Activated T-cell treated with anti-CD3 and anti-CD28 coated beads, Interleukin-2, amount 50 U/mL, for 24 hours (primary cell): ENCODE measurements around the gene GNG13.
"Not testable (repeated sequence)": the region's sequence is repeated elsewhere in the genome, so short reads cannot be mapped to it uniquely, and the experiment has no call there.

Experiments used
- DNase-seq: peaks from one replicate; pipeline ENCODE4 v3.0.0-alpha.2; 2020
- H3K27ac Mint-ChIP-seq: 2 replicates; pipeline ENCODE4 v1.8.0; 2020; ENCODE audit warnings: mild to moderate bottlenecking, mixed read lengths
- H3K27me3 Mint-ChIP-seq: 2 replicates; pipeline ENCODE4 v1.8.0; 2020; ENCODE audit warnings: mixed read lengths
- H3K36me3 Mint-ChIP-seq: 2 replicates; pipeline ENCODE4 v1.8.0; 2020; ENCODE audit warnings: low read depth, mixed read lengths
- H3K4me1 Mint-ChIP-seq: 2 replicates; pipeline ENCODE4 v1.8.0; 2020; ENCODE audit warnings: low read depth, mixed read lengths
- H3K4me3 Mint-ChIP-seq: 2 replicates; pipeline ENCODE4 v1.8.0; 2020; ENCODE audit warnings: mild to moderate bottlenecking, moderate library complexity, mixed read lengths
- H3K9me3 Mint-ChIP-seq: 2 replicates; pipeline ENCODE4 v1.8.0; 2020; ENCODE audit warnings: mixed read lengths

The GNG13 gene

DNA sequence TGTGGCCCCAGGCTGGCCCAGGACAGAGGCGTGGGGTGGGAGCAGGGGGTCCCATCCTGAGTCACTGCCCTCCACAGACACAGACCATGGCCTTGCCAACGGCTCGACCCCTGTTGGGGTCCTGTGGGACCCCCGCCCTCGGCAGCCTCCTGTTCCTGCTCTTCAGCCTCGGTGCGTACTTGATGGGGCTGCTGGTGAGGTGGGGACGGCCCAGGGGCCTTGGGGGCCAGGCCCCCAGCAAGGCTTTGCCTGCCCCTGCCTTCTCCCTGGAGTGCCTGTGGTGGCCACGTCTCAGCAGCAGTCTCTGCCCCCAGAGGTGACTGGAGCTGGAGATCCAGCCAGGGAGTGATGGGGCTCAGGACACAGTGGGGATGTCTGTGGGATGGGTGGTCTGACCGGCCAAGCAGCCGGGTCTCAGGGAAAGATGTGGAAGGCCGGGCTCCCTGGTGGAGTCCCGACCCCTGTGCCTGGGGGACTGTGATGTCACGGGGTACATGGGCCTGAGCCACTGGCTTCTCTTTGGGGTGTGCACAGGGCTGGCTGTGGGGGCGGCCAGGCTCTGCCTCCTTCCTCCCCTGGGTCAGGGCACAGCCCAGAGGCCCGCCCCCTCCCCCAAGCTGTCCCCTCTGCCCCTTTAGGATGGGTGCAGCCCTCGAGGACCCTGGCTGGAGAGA is 37.8 kb downstream of the GNG13 start:
- H3K4me3 Mint-ChIP-seq = no peak overlapping the region
- H3K9me3 Mint-ChIP-seq = no peaks in the 10 kb centered on the region
- no peaks in the 10 kb centered on the region for H3K4me1 Mint-ChIP-seq
- no peak overlapping the region for H3K27ac Mint-ChIP-seq
- no peaks in the 10 kb centered on the region for H3K27me3 Mint-ChIP-seq
- H3K36me3 Mint-ChIP-seq = no peaks in the 10 kb centered on the region
- DNase-seq = no peak

DNA sequence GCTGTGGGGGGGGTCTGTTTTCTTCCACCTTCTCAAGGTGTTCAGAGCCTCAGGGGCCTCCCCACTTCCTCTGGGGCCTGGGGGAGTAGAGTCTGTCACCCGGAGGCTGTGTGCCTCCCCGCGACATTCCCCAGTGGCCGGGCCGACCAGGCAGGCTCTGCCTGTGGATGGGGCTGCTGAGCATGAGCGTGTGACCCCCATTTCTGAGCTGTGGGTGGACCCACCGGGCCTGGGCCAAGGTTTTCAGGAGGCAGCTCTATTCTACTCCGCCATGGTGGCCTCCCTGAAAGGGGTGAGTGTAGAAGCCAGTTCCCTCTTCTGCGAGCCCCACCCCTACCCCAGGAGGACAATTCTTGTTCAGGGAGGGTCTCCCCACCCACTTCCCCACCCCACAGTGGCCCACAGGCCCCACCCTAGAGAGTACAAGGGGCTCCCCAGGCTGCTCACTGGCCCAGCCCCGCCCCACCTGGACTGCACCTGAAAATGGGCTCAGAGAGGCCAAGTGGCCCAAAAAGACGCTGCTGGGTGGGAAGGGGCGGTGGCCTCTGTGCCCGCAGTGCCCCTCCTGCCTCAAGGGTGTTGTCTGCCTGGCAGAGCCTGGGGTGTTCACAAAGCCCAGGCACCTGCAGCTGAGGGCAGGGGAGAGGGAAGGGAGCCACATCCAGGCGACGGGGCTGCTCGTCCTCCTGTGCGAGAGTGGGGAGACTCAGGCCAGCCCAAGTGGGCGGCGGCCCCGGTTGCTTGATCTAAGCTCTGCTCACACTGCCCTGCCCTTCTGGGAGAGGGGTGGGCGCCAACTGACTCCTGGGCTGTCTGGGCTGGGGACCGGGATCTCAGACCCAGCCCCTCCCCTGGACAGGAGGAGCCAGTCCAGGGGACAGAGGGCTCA is 38.7 kb downstream of the GNG13 start:
- H3K27ac Mint-ChIP-seq = no peak overlapping the region
- H3K27me3 Mint-ChIP-seq = no peaks in the 10 kb centered on the region
- no peaks in the 10 kb centered on the region for H3K9me3 Mint-ChIP-seq
- peaks cover 1% of the 10 kb centered on the region for H3K4me1 Mint-ChIP-seq
- H3K36me3 Mint-ChIP-seq = no peaks in the 10 kb centered on the region
- no peak for DNase-seq
- no peak overlapping the region for H3K4me3 Mint-ChIP-seq

DNA sequence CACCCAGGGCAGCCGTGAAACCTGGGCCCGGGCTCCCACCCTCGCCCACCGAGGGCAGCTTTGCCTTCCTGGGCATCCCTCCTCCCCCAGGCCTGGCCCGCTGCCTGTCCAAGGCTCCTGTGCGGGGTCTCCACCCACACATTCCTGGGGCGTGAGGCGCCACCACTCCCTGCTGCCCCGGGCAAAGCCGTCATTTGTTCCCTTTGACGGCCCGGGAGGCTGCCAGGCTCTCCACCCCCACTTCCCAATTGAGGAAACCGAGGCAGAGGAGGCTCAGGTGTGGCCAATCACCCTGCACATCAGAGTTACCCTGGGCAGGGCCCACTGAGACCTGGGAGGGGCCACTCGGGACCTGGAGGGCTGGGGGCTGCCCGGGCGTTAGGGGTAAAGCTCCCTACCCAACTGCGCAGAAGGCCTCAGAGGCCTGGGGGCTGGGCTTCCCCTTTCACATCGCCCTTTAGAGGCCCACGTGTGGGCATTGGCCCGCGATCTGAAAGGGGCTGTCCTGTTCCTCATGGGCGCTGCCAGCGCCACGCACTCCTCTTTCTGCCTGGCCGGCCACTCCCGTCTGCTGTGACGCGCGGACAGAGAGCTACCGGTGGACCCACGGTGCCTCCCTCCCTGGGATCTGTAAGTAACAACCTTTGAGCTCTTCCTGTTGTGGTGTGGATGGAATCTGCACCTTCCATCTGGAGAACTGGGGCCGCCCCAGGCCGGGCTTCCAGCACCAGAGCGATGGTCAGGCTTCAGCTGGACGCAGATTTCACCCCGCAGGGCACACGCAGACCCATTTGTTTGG is 39.8 kb downstream of the GNG13 start, which contains the start of gene MSLN:
Gene MSLN, plus strand, starts transcription at position 190 of the 799 bp plus-strand sequence. CDS start 1,947 bp downstream, outside the sequence.
- no peak within 1 kb of the TSS for H3K4me3 Mint-ChIP-seq
- peaks cover 4% of the 10 kb centered on the region for H3K9me3 Mint-ChIP-seq
- H3K4me1 Mint-ChIP-seq = peaks cover 5% of the 10 kb centered on the region
- H3K27me3 Mint-ChIP-seq = peaks cover 4% of the 10 kb centered on the region
- H3K27ac Mint-ChIP-seq = no peak within 1 kb of the TSS
- no peaks in the 10 kb centered on the region for H3K36me3 Mint-ChIP-seq
- DNase-seq = no peak

DNA sequence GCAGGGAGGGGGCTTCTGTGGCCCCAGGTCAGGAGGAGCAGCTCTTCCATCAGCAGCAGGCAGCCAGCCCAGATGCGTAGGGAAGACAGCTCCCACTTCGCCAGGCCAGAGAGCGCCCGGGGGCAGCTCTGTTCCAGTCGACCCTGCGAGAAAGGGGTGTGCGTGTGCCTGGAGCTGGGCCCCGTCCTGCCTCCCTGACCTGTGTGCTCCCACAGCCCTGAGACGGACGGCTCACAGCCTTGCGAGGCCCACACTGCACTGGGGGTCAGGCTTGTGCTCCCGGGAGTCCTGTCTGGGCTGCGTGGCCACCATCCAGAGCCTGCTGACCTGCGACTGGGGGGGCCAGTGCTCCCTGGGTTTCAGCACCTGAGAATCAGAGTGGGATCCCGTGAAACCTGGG is 40.5 kb downstream of the GNG13 start:
- Mint-ChIP-seq H3K9me3 (peaks cover 4% of the 10 kb centered on the region), H3K27me3 (peaks cover 4% of the 10 kb centered on the region), H3K27ac (no peak overlapping the region), H3K4me1 (peaks cover 5% of the 10 kb centered on the region), H3K4me3 (no peak overlapping the region), H3K36me3 (no peaks in the 10 kb centered on the region)
- no peak for DNase-seq

DNA sequence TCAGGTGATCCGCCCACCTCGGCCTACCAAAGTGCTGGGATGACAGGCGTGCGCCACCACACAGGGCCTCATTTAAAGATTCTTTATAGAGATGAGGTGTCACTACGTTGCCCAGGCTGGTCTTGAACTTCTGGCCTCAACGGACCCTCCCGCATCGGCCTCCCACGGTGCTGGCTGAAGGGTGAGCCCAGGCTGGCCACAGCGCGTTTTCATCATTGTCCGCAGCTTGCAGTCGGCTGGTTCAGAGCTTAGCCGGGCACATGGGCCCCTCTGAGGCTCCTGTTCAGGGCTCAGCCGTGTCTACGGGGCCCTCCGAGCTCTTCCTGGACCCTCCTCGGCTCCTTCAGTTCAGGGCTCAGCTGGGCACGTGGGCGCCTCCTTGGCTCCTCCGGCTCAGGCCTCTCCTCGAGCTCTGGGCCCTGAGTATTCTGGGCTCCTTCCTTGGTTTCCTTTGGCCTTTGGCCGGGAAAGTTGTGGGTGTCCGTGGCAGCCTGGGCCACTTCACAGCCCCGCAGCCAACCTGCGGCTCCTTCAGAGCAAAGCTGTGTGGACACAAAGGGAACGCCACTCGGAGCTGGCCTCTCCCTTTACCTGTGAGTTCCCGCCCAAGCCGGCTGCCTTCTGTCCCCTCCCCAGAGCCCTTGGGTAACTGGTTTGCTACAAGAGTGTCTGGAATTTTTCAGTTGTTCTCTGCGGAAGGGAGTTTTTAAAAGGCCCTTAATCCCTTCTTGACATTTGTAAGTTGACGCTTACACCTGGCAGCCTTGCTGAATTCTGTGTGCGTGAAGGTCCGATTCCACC is 41.2 kb downstream of the GNG13 start:
- Mint-ChIP-seq H3K36me3 (no peaks in the 10 kb centered on the region), H3K4me3 (no peak overlapping the region), H3K4me1 (peaks cover 6% of the 10 kb centered on the region), H3K27ac (no peak overlapping the region), H3K27me3 (peaks cover 4% of the 10 kb centered on the region), H3K9me3 (peaks cover 4% of the 10 kb centered on the region)
- no peak for DNase-seq

DNA sequence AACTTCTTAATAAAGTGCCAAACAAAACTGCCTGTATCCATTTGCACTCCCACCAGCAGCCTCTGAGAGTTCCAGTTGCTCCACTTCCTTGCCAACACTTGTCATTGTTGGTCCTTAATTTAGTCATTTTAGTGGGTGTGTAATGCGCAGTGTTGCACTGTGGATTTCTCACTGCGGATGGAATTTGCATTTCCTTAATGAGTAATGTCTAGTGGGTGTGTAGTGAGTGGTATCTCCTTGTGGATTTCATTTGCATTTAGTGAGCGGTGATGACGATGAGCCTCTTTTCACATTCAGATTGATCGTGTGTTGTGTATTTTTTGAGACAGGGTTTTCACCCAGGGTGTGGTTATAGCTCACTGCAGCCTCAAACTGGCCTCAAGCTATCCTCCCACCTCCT is 44.1 kb downstream of the GNG13 start:
- DNase-seq = no peak
- Mint-ChIP-seq H3K4me3 (no peak overlapping the region), H3K4me1 (peaks cover 6% of the 10 kb centered on the region), H3K36me3 (no peaks in the 10 kb centered on the region), H3K27ac (no peak overlapping the region), H3K9me3 (peaks cover 4% of the 10 kb centered on the region), H3K27me3 (peaks cover 4% of the 10 kb centered on the region)

DNA sequence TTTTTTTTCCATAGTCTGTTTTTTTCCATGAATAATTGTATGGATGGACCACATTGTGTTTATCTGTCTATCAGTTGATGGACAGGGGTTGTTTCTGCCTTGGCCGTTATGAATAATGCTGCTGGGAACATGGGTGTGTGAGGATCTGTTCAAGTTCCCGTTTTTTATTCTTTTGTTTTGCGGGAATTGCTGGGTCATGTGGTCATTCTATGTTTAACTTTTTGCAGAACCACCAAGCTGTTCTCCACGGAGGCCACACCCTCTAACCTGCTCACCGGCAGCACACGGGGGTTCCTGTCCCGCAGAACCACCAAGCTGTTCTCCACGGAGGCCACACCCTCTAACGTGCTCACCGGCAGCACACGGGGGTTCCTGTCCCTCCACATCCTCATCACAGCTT is 45.9 kb downstream of the GNG13 start:
- no peak for DNase-seq
- no peak overlapping the region for H3K27ac Mint-ChIP-seq
- H3K27me3 Mint-ChIP-seq = peaks cover 4% of the 10 kb centered on the region
- peaks cover 6% of the 10 kb centered on the region for H3K4me1 Mint-ChIP-seq
- no peak overlapping the region for H3K4me3 Mint-ChIP-seq
- no peaks in the 10 kb centered on the region for H3K36me3 Mint-ChIP-seq
- peaks cover 4% of the 10 kb centered on the region for H3K9me3 Mint-ChIP-seq

DNA sequence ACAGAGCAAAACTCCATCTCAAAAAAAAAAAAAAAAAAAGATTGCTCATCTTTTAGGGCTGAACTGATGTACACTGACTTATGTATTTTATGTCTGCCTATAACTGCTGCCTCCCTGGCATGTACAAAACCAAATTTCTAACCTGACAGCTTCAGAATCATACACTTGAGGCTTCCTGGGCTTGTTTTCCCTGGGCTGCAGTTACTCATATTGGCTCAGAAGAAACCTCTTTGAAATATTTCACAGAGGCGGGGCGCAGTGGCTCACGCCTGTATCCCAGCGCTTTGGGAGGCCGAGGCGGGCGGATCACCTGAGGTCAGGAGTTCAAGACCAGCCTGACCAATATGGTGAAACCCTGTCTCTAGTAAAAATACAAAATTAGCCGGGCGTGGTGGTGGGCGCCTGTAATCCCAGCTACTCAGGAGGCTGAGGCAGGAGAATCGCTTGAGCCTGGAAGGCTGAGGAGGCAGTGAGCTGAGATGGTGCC is 46.4 kb downstream of the GNG13 start:
- H3K4me1 Mint-ChIP-seq, H3K27me3 Mint-ChIP-seq, H3K36me3 Mint-ChIP-seq, DNase-seq, H3K4me3 Mint-ChIP-seq, H3K27ac Mint-ChIP-seq, H3K9me3 Mint-ChIP-seq: not testable (repeated sequence)

DNA sequence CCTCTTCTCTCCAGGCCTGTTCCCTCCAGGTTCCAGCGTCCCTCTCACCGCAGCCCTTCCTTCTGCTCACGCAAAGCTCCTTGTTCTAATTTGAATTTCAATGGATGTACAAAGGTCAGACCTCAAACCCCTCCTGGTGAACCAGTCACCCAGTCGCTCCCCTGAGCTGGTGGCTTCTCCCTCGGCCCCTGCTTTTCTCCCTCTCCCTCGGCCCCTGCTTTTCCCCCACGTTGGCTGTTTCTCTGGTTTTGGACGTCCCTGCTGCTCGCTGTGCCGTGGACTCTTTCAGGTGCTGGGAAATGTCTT is 48.6 kb downstream of the GNG13 start:
- Mint-ChIP-seq H3K4me1 (peaks cover 6% of the 10 kb centered on the region), H3K36me3 (no peaks in the 10 kb centered on the region), H3K27ac (no peak overlapping the region), H3K27me3 (peaks cover 4% of the 10 kb centered on the region), H3K4me3 (no peak overlapping the region), H3K9me3 (peaks cover 4% of the 10 kb centered on the region)
- DNase-seq = no peak

DNA sequence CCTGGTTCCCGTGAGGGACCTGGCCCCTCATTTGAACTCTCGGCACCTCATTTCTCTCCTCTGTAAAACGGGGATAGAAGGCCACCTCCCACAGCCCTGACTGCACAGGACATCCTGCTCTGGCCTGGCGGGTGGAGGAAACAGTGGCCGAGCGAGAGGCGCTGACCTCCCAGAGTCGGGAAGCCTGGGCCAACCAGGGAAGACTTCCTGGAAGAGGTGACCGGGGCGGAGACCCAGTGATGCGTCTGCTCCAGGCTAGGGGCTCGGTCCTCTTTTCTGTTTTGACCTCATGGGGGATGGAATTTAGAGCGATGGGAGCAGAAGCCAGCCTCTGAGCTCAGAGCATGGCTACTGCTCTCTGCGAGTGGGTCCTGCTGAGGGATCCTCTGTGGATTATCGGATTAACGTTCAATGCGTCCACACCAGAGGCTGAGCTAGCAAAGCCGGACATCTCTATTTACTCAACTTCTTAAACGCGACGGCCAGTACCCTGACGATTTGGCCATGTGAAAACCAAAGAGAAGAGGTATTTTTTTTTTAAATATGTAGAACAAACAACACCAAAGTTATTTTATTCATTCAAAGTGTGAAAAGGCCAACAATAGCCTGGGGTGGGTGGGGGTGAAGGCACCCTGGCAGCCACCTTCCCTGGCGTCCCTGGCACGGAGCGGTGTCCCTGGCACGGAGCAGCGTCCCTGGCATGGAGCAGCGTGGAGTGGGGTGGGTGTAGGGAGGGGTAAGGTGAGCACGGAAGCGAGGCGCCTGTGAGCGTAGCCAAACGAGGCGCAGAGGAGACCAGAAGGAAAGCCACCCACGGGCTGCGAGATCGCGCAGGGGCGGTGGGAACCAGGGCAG is 49.2 kb downstream of the GNG13 start:
- Mint-ChIP-seq H3K27me3 (peaks cover 1% of the 10 kb centered on the region), H3K27ac (no peak overlapping the region), H3K4me3 (no peak overlapping the region), H3K36me3 (no peaks in the 10 kb centered on the region), H3K9me3 (peaks cover 2% of the 10 kb centered on the region), H3K4me1 (peaks cover 2% of the 10 kb centered on the region)
- no peak for DNase-seq

DNA sequence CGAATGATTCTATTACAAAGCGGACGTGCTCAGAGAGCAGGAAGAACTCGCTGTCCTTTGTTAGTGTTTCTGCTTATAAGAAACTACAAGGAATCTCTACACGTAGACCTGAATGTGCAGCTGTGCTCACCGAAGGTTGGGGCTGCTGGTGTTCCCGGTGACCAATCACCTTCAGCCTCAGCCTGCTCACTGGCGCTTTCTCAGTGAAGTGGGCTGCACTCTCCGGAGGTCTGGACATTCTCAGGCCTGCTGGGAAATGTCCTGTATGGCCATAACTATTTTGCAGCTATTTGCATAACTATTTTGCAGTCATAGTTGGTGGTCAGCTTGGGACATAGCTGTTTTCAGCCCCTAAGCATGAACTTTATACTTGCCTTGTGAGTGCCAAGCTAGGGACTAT is 50.0 kb downstream of the GNG13 start:
- Mint-ChIP-seq H3K27me3 (no peaks in the 10 kb centered on the region), H3K9me3 (no peaks in the 10 kb centered on the region), H3K36me3 (no peaks in the 10 kb centered on the region), H3K27ac (no peak overlapping the region), H3K4me3 (no peak overlapping the region), H3K4me1 (peaks cover 2% of the 10 kb centered on the region)
- DNase-seq = no peak

DNA sequence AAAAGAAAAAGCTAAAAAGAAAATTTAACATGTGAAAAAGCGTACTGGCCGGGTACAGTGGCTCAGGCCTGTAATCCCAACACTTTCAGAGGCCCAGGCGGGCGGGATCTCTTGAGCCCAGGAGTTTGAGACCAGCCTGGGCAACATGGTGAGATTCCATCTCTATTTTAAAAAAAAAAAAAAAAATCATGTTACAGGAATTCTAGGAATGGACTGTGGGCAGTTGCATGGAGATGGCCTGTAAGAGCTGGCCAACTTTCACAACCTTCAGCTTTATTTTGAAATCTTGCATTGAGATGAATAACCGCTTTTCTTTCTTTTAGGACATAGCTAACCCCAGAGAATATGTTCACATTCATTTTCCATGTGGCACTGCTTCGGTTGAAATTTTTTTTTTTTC is 51.5 kb downstream of the GNG13 start:
- Mint-ChIP-seq H3K9me3 (no peaks in the 10 kb centered on the region), H3K27ac (no peak overlapping the region), H3K4me3 (no peak overlapping the region), H3K36me3 (no peaks in the 10 kb centered on the region), H3K27me3 (no peaks in the 10 kb centered on the region), H3K4me1 (no peaks in the 10 kb centered on the region)
- DNase-seq = no peak
